GM19328 (cell line): ENCODE measurements around the gene TBX6.

Experiments
- ATAC-seq: cut with Tn5 transposase; IDR thresholded peaks from one replicate; pipeline ENCODE4 v1.9.1; 2021; ENCODE audit warnings: mild to moderate bottlenecking, moderate library complexity; ENCODE audit not compliant: unreplicated experiment

The TBX6 gene

GRCh38 chr16:30040221-30040620 lies 51.5 kb downstream of the TBX6 start:
- no peak for ATAC-seq
